Keratinocyte (primary cell): ENCODE data around the gene PEX3.

ENCODE experiments used
- EZH2 ChIP-seq: IDR thresholded peaks from one replicate; pipeline ENCODE4 v1.6.1; 2012; ENCODE audit warnings: inconsistent platforms, mild to moderate bottlenecking, low read length, moderate library complexity
- TF ChIP-seq, protein P1 (sequence below), 3 experiments: IDR thresholded peaks in 1 of 3; conservative IDR thresholded peaks in 1 of 3; optimal IDR thresholded peaks in 1 of 3; 2 replicates in 2 of 3; 3 replicates in 1 of 3; pipeline versions ENCODE3 to v1.5.1; 2011; ENCODE audit warnings: low read length in 3 of 3, mild to moderate bottlenecking in 3 of 3, moderate library complexity in 2 of 3, control low read depth in 1 of 3, inconsistent platforms in 1 of 3; ENCODE audit not compliant: insufficient read depth in 2 of 3; ENCODE audit errors: extremely low read depth in 1 of 3

DNA sequence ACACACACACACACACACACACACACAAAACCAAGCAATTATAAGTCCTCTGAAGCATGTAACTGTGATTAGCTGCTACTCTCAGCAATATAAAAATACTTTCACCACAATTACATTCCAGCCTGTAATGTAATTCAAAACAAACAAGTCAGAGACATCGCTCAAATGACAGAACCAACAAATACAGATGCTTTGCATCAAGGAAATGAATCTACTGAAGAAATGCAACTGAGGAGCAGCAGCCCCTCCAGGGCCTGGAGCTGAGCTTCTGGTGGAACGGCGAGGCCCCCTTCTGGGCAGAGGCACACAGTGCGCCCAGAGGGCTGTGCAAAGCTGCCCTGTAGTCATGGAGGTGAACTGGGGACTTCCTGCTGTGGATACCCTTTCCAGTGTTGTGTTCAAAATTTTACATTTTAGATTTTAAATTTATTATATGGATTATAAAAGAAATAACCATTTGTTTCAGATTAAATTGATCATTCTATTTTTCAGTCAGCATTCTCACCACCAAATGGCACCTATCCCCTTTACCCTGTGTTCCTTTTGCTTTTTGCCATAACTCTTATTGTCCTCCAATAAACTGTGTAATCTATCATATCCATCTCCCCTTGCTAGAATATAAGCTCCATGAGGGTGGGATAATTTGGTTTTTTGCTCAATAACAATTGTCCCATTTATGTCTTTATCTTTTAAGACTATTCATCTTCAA, 23.3 kb upstream of the PEX3 start:
- TF ChIP-seq, protein P1, sequence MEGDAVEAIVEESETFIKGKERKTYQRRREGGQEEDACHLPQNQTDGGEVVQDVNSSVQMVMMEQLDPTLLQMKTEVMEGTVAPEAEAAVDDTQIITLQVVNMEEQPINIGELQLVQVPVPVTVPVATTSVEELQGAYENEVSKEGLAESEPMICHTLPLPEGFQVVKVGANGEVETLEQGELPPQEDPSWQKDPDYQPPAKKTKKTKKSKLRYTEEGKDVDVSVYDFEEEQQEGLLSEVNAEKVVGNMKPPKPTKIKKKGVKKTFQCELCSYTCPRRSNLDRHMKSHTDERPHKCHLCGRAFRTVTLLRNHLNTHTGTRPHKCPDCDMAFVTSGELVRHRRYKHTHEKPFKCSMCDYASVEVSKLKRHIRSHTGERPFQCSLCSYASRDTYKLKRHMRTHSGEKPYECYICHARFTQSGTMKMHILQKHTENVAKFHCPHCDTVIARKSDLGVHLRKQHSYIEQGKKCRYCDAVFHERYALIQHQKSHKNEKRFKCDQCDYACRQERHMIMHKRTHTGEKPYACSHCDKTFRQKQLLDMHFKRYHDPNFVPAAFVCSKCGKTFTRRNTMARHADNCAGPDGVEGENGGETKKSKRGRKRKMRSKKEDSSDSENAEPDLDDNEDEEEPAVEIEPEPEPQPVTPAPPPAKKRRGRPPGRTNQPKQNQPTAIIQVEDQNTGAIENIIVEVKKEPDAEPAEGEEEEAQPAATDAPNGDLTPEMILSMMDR (optimal IDR thresholded peaks at IDR 0.05 in 1 of 3, IDR thresholded peaks at IDR 0.05 in 1 of 3, conservative IDR thresholded peaks at IDR 0.05 in 1 of 3; ENCODE audit: extremely low read depth in 1 of 3, insufficient read depth in 2 of 3, low read length in 3 of 3) = peak; percentile 96 to 99 (median 99)
- TF ChIP-seq EZH2 = no peak
